ENCODE measurements around the gene HINFP.

DNA sequence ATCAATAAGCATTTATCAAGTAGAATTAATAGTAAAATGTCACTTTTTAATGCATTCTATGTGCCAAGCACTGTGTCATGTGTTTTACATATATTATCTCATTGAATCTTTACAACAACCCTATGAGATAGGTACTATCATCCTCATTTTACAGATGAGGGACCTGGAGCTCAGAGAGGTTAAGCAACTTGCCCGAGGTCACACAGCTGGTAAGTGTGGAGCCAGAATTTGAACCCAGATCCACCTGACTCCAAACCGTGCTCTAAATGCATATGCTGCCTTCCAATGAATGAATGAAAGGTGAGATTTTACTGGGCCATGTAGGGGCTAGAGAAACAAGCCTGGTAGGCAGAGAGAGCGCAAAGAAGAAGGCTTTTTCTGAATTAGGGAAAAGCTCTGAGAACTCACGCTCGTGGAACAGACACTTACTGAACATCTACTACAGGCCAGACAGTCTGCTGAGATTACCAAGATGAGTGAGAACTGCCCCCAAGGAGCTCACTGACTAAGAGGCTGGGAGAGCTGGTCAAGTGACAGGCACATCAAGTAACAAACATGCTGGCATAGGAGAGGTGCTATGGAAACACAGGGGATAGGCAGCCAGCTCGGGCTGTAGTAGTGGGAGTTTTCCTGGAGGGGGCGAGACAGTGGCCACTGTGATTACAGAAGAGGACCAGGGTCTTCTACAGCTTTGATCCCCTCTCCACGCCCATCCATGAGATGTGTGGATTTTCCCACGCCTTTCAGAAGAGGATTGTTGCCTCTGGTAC, 31.9 kb downstream of the HINFP start:
- TF ChIP-seq CTCF (conservative IDR thresholded peaks at IDR 0.05; ENCODE audit: low read depth in 2 of 2) (peak; percentile 48 to 53), ZNF114 (CRISPR knock-in tag; IDR thresholded peaks at IDR 0.05) (no peak), EZH2 (IDR thresholded peaks at IDR 0.05; ENCODE audit: low read depth, unreplicated experiment) (no peak), EZH2phosphoT487 (IDR thresholded peaks at IDR 0.05; ENCODE audit: unreplicated experiment) (no peak), CREB1 (CRISPR knock-in tag; IDR thresholded peaks at IDR 0.05; ENCODE audit: low read depth) (no peak), STAT1 (IDR thresholded peaks at IDR 0.05; ENCODE audit: unreplicated experiment) (no peak), POLR2AphosphoS5 (IDR thresholded peaks at IDR 0.05; ENCODE audit: low read depth) (no peak), ETS1 (IDR thresholded peaks at IDR 0.05) (no peak), JUNB (IDR thresholded peaks at IDR 0.05; ENCODE audit: unreplicated experiment) (no peak), ZNF331 (CRISPR knock-in tag; IDR thresholded peaks at IDR 0.05; ENCODE audit: low read depth) (no peak), NANOG (IDR thresholded peaks at IDR 0.05; ENCODE audit: borderline replicate concordance) (no peak)
- TF ChIP-seq, protein P1, sequence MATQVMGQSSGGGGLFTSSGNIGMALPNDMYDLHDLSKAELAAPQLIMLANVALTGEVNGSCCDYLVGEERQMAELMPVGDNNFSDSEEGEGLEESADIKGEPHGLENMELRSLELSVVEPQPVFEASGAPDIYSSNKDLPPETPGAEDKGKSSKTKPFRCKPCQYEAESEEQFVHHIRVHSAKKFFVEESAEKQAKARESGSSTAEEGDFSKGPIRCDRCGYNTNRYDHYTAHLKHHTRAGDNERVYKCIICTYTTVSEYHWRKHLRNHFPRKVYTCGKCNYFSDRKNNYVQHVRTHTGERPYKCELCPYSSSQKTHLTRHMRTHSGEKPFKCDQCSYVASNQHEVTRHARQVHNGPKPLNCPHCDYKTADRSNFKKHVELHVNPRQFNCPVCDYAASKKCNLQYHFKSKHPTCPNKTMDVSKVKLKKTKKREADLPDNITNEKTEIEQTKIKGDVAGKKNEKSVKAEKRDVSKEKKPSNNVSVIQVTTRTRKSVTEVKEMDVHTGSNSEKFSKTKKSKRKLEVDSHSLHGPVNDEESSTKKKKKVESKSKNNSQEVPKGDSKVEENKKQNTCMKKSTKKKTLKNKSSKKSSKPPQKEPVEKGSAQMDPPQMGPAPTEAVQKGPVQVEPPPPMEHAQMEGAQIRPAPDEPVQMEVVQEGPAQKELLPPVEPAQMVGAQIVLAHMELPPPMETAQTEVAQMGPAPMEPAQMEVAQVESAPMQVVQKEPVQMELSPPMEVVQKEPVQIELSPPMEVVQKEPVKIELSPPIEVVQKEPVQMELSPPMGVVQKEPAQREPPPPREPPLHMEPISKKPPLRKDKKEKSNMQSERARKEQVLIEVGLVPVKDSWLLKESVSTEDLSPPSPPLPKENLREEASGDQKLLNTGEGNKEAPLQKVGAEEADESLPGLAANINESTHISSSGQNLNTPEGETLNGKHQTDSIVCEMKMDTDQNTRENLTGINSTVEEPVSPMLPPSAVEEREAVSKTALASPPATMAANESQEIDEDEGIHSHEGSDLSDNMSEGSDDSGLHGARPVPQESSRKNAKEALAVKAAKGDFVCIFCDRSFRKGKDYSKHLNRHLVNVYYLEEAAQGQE (IDR thresholded peaks at IDR 0.05; ENCODE audit: unreplicated experiment) = no peak
- TF ChIP-seq, protein P2, sequence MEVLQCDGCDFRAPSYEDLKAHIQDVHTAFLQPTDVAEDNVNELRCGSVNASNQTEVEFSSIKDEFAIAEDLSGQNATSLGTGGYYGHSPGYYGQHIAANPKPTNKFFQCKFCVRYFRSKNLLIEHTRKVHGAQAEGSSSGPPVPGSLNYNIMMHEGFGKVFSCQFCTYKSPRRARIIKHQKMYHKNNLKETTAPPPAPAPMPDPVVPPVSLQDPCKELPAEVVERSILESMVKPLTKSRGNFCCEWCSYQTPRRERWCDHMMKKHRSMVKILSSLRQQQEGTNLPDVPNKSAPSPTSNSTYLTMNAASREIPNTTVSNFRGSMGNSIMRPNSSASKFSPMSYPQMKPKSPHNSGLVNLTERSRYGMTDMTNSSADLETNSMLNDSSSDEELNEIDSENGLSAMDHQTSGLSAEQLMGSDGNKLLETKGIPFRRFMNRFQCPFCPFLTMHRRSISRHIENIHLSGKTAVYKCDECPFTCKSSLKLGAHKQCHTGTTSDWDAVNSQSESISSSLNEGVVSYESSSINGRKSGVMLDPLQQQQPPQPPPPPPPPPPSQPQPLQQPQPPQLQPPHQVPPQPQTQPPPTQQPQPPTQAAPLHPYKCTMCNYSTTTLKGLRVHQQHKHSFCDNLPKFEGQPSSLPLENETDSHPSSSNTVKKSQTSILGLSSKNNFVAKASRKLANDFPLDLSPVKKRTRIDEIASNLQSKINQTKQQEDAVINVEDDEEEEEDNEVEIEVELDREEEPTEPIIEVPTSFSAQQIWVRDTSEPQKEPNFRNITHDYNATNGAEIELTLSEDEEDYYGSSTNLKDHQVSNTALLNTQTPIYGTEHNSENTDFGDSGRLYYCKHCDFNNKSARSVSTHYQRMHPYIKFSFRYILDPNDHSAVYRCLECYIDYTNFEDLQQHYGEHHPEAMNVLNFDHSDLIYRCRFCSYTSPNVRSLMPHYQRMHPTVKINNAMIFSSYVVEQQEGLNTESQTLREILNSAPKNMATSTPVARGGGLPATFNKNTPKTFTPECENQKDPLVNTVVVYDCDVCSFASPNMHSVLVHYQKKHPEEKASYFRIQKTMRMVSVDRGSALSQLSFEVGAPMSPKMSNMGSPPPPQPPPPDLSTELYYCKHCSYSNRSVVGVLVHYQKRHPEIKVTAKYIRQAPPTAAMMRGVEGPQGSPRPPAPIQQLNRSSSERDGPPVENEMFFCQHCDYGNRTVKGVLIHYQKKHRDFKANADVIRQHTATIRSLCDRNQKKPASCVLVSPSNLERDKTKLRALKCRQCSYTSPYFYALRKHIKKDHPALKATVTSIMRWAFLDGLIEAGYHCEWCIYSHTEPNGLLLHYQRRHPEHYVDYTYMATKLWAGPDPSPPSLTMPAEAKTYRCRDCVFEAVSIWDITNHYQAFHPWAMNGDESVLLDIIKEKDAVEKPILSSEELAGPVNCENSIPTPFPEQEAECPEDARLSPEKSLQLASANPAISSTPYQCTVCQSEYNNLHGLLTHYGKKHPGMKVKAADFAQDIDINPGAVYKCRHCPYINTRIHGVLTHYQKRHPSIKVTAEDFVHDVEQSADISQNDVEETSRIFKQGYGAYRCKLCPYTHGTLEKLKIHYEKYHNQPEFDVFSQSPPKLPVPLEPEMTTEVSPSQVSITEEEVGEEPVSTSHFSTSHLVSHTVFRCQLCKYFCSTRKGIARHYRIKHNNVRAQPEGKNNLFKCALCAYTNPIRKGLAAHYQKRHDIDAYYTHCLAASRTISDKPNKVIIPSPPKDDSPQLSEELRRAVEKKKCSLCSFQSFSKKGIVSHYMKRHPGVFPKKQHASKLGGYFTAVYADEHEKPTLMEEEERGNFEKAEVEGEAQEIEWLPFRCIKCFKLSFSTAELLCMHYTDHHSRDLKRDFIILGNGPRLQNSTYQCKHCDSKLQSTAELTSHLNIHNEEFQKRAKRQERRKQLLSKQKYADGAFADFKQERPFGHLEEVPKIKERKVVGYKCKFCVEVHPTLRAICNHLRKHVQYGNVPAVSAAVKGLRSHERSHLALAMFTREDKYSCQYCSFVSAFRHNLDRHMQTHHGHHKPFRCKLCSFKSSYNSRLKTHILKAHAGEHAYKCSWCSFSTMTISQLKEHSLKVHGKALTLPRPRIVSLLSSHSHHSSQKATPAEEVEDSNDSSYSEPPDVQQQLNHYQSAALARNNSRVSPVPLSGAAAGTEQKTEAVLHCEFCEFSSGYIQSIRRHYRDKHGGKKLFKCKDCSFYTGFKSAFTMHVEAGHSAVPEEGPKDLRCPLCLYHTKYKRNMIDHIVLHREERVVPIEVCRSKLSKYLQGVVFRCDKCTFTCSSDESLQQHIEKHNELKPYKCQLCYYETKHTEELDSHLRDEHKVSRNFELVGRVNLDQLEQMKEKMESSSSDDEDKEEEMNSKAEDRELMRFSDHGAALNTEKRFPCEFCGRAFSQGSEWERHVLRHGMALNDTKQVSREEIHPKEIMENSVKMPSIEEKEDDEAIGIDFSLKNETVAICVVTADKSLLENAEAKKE (CRISPR knock-in tag; IDR thresholded peaks at IDR 0.05) = no peak
